Fibroblast of skin of abdomen (primary cell): Measurements from ENCODE around the gene NFATC1.

Experiments used
- DNase-seq: peaks from one replicate; pipeline ENCODE4 v3.0.0-alpha.2; 2013

NFATC1 gene

DNA sequence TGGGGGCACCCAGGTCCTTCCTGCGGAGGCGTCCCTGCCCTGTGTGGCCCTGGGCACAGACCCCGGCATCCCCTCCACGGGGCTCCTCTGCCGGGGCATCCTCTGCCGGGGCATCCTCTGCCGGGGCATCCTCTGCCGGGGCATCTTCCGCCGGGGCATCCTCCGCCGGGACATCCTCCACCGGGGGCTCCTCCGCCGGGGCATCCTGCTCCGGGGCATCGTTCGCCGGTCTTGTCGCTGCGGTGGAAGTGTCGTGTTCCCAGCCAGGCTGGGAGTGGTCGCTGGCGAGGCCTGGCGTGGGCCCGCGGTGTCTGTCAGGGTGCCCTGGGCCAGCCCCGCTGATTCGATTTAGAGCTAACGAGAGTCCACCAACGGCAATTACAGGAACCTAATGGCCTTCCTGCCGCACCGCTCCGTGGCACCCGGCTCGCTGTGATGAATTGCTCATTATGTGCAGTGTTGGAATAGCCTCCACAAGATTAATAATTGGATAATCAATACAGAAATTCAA lies 115.1 kb downstream of the NFATC1 start:
- DNase-seq: no peak

DNA sequence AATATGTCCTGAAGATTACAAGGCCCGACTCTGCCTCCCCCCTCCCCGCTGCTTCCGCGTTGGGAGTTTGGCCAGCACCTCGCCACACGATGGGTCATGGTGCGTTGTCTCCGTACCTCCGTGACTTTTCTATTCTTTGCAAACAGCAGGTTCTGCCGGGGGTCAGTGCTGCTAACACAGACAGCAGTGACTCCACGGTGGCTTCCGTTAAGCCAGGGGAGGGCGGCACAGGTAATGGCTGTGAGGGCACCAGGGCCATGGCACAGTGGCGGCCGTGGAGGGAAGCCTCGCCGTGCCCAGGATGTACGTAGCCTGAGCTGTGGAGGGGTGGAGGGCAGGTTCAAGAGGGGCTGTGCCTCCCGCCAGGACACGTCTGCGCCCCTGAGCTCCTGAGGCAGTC lies 115.5 kb downstream of the NFATC1 start:
- DNase-seq: no peak

DNA sequence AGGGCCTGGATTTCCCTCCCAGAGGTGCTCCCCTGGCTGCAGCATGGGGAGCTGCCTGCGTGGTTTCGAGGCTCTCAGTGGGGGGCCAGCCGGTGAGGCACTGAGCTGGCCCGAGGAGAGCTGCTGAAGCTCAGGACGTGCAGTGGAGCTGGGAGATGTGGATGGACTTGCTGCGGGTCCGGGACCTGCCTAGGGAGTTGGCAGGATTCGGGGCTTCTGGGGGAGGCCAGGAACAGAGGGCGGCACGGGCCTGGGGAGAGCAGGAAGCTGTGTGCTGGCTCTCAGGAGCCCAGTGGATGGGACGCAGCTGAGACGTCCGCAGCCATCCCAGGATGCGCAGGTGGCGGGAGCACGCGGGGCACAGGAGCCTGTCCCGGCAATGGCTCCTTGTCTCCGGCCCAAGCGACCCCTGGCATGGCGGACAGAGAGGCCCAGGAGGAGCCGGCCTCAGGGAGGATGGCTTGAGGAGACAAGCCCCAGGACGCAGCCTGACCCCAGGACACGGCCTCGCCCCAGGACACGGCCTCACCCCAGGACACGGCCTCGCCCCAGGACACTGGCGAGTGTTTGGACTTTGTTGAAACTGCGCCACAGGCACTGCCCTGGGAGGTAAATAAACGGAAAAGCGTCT lies 116.1 kb downstream of the NFATC1 start:
- DNase-seq: no peak

DNA sequence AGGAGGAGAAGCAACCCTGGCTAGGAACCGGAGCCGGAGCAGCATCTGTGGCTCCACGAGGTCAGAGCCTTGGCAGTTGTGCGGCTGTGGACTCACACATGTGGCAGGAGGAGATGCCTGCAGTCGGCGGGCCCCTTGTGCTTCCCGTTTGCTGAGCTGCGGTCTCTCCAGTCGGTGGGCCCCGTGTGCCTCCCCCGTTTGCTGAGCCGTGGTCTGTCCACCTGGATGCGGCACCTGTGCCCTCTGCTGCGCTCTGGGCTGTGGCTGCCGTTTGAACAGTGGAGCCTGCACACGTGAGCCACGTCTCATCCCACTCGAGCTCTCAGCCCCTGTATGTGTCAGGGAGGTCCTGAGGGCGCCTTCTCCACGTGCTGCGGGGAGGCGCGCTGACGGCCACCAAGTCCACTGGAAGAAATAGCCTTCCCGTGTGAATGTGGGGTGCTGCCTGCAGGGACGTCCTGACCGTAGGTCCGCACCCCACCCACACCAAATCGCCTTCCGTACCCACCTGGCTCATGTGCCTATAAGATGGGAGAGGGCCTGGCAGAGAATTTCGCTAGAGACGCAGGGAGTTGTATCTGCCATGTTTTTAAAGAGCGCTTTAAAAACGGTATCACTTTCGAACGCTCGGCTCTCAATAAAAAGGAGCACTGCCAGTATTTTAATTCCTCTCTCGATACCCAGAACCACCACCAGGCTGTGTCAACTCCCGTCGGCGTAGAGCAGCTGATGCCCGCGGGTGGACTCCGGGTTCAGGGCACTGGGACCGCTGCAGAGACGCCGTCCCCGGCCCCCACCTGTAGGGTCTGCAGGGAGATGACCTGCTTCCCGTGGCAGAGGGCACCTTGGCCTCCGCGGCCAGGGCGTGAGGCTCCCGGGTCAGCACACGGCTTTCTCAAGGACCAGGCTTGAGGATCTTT lies 117.0 kb downstream of the NFATC1 start:
- no peak for DNase-seq

DNA sequence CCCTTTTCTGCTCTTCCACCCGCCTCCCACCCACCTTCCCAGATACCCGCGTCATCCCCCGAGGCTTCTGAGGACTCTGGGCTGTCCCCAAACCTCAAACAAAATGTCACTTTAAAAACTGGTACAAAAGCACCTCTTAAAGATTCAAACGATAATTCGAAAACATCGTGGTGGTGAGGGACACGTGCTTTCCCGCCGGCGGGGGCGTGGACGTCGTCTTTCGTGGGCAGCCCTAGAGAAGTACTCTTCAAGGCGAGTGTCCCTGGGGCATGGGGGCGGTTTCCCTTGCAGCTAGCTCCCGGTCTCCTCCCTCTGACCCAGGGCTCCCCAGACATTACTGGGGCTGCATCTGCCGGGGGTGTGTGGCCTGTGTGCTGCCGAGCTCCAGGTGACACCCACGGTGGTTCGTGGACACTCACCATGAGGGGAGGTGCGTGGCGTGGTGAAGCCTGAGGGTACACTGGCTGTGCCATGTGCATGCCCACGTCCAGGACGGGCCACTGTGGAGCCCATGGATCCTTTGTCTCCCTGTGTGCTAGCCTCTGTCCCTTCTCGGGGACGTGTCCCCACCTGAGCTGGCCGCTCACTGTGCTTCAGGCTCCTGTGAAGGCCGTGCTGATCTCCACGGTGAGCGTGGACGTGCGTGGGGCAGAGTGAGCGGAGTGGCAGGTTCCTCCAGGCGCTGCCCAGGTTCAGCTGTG lies 117.8 kb downstream of the NFATC1 start:
- DNase-seq: no peak

DNA sequence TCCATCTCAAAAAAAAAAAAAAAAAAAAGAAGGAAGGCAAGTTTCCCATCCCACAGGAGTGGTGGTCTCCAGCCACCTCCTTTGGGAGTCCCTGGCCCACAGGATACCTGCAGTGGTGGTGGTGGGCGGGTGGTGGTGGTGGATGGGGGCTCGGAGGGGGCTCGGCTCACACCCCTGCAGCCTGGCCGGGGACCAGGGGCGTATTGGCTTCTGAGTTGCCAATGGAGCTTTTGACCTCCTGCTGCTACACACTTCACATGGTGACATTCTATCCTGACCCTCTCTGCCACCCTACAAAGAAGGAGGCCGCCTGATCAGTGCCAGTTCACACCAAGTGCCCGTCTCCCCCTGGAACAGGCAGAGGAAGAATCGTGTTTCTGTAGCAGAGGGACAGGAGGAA lies 119.6 kb downstream of the NFATC1 start:
- no peak for DNase-seq

DNA sequence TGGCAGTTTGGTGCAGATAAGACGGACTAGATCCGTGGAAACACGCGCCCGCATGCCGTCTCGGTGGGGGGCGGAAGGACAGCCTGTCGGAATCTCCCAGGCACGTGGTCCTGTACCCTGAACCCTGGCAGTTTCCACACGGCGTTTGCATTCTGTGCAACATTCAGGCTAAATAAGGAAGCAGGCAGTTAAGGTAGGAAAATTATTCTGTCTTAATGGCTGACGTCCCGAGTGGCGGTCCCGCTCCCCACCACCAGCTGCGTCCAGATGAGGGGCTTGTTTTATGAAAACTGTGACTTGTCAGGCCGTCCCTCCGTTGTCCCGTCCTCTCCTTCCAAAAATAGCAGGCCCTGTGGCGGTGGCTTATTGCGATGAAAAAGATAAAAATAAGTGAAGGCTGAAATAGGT lies 120.2 kb downstream of the NFATC1 start:
- no peak for DNase-seq

DNA sequence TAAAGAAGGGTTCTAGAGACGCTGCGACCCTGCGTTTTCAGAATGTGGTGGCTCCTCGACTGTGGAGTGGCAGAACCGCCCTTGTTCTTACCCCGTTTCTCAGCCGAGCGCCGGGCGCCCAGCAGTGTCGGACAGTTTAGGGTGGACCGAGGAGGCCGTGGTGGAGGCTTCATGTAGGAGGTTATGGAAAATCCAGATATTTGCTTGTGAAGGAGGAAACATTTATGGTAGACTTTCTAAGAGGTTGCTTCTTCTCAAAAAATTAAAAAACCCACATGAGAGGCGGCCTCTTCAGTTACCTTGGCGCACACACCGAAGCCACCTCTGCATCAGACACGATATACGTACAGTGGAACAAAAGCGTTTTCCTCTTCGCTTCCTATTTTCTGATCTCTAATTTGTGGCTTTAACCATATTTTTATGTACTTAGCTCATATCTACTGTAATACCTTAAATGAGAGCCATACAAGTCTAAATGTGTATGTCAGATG lies 120.8 kb downstream of the NFATC1 start:
- no peak for DNase-seq

DNA sequence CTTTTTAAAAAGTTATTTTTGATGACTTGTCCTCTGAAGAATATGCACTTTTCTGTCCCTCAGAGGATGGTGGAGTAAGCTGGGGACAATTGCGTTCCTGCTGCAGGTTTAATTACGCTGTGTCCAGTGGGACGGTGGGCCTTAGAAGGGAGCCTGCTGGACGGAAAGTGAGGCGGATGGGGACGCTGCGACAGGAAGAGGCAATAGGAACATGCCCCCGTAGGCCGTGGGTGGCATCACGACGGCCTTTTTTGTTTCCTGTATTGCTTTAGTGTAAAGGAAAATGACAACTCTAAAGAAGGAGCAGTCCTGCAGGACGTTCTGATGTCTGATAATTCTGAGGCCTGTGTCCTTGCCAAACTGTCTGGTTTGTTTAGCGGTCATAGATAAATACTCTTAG lies 121.6 kb downstream of the NFATC1 start:
- DNase-seq: no peak

DNA sequence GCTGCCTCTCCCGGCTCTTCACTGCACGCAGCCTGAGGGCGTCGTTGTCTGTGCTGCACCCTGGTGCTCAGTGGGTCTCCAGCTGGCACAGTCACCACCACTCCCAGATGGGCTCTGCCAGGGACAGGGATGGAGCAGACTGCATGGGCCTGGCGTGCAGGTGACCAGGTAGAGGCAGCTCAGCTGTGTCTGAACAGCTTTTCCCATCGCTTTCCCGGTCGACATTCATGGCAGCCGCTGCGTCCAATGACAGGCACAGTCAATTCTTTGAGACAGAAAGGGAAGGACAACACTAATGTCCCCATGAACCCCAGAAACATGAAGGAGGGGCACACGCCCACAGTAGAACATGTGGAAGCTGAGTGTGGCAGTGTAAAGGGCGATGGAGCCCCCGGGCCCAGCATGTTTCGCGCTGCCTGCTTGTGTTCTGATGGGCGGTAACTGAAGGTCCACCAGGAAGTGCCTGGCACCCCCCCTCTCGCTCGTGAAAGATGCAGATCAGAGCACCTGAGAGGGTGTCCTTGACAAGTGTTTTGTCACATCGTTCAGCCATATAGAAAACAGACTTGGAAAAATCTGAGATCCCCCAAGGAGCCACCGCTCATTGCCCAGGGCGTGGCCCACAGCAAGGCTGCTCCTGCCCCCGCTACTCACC lies 122.4 kb downstream of the NFATC1 start:
- no peak for DNase-seq

DNA sequence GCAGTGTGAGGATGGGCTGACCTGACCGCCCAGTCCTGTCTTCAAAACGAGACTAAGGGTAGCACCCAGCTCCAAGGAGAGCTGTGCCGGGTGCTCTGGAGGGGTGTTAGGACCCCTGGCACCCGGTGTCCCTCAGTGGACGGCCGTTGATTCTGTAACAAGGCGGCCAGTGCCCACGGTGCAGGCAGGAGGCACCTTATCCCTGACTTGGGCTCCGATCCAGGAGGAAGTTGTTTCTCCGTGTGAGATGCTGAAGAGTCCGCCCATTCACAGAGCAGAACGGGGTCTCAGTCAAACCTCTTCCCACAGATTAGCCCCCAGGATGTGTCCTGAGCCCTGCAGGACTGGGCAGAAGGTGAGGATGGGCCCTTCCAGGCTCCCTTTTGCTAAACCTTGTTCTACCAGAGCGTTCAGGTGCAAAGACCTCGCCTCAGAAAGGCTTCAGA lies 123.0 kb downstream of the NFATC1 start:
- no peak for DNase-seq

DNA sequence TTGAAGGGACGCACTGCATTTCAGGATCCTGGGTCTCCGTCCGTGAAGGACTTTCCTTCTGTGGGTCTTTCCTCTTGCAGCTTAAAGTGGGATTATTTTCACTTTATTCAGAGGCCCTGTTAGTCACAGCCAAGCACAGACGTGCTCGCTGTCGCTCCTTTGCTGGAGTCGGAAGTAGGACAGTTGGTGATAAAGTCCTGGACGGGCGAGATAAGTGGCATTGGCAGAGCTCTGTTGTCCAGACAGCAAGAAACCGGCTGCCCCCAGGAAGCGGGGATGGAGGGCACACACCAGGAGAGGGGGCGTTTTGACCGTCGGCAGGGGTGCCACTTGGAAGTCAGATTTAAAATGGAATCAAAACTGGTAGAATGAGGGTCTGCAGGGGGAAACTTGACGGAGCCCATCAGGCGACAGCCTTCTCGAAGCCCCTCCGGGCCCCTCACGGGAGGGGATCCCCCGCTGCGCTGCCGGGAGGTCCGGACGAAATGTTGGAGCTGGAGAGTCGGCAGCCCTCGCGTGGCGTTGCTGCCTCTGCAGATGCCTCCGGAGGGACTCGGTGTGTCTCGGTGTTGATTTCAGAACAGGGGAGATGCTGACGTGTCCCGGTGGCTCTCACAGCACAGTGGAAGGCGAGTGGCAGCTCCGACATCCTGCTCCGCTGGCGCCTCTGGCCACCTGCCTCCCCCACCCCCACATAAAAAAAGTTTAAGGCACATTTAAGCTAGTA lies 124.2 kb downstream of the NFATC1 start:
- DNase-seq: peak; percentile 33

DNA sequence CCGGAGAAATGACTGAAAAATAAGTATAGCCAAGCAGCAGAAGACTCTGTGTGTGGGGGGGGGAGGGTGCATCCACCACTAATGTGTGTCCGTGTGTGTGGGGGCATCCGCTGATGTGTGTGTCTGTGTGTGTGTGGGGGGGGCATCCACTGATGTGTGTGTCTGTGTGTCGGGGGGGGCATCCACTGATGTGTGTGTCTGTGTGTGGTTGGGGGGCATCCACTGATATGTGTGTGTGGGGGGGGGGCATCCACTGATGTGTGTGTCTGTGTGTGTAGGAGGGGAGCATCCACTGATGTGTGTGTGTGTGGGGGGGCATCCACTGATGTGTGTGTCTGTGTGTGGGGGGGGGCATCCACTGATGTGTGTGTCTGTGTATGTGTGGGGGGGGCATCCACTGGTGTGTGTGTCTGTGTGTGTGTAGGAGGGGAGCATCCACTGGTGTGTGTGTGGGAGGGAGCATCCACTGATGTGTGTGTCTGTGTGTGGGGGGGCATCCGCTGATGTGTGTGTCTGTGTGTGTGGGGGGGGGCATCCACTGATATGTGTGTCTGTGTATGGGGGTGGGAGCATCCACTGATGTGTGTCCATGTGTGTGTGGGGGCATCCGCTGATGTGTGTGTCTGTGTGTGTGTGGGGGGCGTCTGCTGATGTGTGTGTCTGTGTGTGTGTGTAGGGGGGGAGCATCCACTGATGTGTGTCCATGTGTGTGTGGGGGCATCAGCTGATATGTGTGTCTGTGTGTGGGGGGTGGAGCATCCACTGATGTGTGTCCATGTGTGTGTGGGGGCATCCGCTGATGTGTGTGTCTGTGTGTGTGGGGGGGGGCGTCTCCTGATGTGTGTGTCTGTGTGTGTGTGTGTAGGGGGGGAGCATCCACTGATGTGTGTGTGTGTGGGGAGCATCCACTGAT lies 125.0 kb downstream of the NFATC1 start:
- no peak for DNase-seq

DNA sequence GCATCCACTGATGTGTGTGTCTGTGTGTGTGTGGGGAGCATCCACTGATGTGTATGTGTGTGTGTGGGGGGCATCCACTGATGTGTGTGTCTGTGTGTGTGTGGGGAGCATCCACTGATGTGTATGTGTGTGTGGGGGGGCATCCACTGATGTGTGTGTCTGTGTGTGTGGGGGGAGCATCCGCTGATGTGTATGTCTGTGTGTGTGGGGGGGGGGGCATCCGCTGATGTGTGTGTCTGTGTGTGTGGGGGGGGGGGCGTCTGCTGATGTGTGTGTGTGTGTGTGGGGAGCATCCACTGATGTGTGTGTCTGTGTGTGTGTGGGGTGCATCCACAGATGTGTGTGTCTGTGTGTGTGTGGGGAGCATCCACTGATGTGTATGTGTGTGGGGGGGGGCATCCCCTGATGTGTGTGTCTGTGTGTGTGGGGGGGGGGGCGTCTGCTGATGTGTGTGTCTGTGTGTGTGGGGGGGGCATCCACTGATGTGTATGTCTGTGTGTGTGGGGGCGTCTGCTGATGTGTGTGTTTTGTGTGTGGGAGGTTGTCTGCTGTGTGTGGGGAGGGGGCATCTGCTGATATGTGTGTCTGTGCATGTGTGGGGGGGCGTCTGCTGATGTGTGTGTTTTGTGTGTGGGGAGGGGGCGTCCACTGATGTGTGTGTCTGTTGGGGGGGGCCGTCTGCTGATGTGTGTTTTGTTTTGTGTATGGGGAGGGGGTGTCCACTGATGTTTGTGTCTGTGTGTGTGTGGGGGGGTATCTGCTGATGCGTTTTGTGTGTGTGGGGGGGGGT lies 125.9 kb downstream of the NFATC1 start:
- DNase-seq: no peak

DNA sequence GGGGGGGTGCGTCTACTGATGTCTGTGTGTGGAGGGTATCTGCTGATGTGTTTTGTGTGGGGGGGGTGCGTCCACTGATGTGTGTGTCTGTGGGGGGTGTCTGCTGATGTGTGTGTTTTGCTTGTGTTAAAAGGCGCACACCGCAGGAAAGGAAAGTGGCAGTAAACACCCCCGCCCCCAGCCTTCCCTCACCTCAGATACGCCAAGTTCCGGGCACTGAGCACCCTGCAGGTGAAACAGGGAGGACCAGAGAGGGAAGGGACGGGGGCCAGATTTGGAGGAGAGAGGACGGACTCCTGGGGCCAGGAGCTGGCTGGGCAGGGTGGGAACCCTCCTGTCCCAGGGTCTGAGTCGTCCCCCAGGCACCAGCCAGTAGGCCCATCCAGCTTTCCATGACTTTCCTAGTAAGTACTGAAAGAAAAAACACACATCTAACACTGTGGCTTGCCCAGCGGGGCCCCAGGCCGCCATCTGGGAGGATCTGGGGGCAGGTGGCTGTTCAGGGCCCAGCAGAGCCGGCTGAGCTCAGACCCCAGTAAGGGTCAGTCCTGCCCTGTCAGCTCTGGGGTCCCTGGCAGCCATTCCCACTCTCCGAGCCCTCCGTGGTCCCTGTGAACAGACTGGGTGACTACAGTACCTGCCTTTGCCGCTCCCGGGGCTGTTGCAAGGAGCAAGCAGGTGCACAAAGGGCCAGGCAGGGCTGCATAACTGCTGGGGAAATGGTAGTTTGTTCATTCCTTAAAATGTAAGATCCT lies 126.9 kb downstream of the NFATC1 start:
- no peak for DNase-seq

DNA sequence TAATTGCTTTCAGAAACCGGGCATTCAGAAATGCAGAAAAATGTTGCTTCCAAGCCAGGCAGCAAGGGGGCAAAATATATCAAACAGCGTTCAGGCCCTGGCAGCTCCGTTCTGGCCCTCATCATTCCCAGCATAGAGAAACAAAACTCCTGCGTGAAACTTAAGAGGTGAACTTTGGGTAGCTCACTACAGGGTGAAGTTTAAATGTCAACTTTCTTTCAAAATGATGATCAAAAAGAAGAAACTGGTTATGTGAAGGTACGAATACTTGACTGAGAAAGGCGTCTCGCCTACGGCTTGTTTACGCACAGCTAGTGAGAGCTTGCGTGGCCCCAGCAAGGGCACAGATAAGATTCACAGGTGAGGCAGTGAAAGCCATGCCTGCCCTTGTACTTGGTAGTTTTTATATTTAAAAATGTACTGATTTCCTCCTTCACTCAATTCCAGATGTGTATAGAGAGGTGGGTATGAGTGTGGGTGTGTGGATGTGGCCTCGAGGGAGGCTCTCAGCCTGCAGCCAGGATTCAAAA lies 127.5 kb downstream of the NFATC1 start:
- no peak for DNase-seq

DNA sequence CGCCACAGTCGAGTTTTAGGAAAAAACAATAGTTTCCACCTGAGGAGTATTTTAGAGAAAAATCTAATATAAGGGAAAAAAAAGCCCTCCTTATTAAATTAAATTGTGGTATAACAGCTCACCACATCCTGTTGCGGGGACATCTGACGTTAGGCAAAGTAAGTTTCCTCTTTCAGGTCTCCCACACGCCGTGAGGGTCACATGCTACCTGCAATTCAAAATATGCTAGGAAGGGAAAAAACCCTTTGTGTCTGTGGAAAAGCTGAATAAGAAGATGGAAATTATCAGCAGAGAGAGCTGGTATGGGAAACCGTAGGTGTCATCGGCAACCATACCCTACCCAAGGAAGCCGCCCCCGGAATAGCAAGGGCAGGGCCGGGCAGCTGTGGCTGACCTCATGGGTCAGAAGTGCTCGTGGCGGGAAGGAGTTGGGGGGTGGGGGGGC lies 128.0 kb downstream of the NFATC1 start:
- no peak for DNase-seq

DNA sequence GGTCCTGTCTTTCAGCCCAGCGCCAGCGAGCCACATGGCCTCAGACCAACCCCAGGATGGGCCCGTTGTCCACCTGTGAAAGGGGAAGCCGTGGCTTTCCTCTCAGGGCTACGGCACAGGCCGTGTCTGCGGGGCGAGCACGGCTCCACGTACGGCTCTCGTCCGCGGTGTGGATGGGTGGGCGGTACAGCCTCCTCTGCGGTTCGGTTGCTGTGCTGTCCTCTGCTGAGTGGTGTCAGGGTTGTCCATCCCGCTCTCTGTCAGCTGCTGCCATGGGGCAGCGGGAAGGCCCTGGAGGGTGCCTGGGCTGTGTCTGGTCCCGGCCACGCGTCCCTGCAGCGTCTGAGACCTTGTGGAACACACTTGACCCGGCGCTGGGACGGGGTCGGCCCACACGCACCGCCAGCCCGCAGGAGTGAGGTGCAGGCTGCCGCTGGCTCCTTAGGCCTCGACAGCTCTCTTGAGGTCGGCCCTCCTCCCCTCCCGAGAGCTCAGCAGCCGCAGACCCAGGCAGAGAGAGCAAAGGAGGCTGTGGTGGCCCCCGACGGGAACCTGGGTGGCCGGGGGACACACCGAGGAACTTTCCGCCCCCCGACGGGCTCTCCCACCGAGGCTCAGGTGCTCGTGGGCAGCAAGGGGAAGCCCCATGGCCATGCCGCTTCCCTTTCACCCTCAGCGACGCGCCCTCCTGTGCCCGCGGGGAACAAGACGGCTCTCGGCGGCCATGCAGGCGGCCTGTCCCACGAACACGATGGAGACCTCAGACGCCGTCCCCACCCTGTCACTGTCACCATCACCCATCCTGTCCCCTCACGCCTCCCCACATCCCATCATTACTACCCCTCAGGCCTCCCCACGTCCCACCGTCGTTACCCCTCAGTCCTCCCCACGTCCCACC lies 128.7 kb downstream of the NFATC1 start:
- DNase-seq: no peak
